WERI-Rb-1 (cell line): ENCODE results near the gene CECR2.

ENCODE experiments used
- DNase-seq: peaks from one replicate; pipeline ENCODE4 v3.0.0-alpha.2; 2020
- H3K27ac ChIP-seq: fragments of 250-450 bp; sonication (Bioruptor Pico); 2 replicates; pipeline ENCODE4 v1.5.1; 2020; ENCODE audit warnings: mild to moderate bottlenecking, moderate library complexity
- H3K27me3 ChIP-seq: fragments of 250-450 bp; sonication (Bioruptor Pico); 2 replicates; pipeline ENCODE4 v1.5.1; 2021; ENCODE audit warnings: mild to moderate bottlenecking, low read depth, moderate library complexity; ENCODE audit not compliant: insufficient read depth, severe bottlenecking
- H3K36me3 ChIP-seq: fragments of 250-450 bp; sonication (Bioruptor Pico); 2 replicates; pipeline ENCODE4 v1.5.1; 2020; ENCODE audit warnings: mild to moderate bottlenecking, moderate library complexity
- H3K4me3 ChIP-seq: 2 replicates; pipeline ENCODE4 v1.5.1; 2011; ENCODE audit warnings: low read depth, mild to moderate bottlenecking, control low read depth, low read length
- H3K9me3 ChIP-seq: fragments of 250-450 bp; sonication (Bioruptor Pico); 2 replicates; pipeline ENCODE4 v1.5.1; 2021; ENCODE audit warnings: mild to moderate bottlenecking, moderate library complexity; ENCODE audit not compliant: severe bottlenecking
- CTCF ChIP-seq: IDR thresholded peaks from 2 replicates; pipeline ENCODE4 v1.5.1; 2011; ENCODE audit warnings: low read depth, mild to moderate bottlenecking, control low read depth, inconsistent platforms, low read length

CECR2 gene

DNA sequence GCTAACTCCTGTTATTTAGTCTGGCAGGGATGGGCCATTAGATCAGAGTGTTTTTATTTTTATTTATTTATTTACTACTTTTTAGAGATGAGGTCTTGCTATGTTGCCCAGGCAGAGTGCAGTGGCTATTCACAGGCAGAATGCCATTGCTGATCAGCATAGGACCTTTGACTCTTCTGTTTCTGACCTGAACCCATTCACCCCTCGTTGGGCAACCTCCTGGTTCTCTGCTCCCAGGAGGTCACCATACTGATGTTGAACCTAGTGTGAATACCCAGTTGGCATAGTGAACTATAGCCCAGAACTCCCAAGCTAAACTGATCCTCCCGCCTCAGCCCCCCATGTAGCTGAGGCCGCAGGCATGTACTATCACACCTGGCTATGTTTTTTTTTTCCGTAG is 16.5 kb upstream of the CECR2 start:
- no peak for TF ChIP-seq CTCF

DNA sequence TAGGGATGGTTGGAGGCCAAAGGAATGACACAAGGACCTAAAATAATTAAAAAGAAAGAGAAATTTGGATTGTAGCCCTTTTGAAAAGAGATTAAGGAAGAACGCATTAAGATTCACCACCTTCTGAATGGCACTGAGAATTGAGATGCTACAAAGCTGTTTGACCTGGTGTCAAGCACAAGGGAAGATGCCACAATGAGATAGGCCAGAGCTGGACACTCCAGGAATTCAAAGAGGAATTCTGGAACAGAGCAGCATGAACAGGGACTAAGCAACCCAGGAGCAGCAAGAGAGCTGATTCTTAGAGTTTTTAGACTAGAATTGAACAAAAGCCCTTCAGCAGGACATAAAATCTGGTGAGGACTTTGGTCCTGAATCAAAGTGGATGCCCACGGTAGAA is 11.6 kb upstream of the CECR2 start:
- Histone ChIP-seq H3K27me3 (no peaks in the 10 kb centered on the region), H3K4me3 (no peak overlapping the region), H3K36me3 (no peaks in the 10 kb centered on the region), H3K9me3 (no peaks in the 10 kb centered on the region), H3K27ac (no peak overlapping the region)
- TF ChIP-seq CTCF, result no peak
- no peak for DNase-seq

More for the DNA sequence above, 16.5 kb upstream of the CECR2 start:
- Histone ChIP-seq H3K9me3 (no peaks in the 10 kb centered on the region), H3K27me3 (peaks cover 4% of the 10 kb centered on the region), H3K36me3 (no peaks in the 10 kb centered on the region), H3K27ac (no peak overlapping the region), H3K4me3 (no peak overlapping the region)
- DNase-seq, result no peak

- DNase-seq, result no peak
- Histone ChIP-seq H3K27ac (no peak overlapping the region), H3K9me3 (no peaks in the 10 kb centered on the region), H3K4me3 (no peak overlapping the region), H3K27me3 (no peaks in the 10 kb centered on the region), H3K36me3 (no peaks in the 10 kb centered on the region)
- TF ChIP-seq CTCF, result no peak
These were observed 10.8 kb upstream of the CECR2 start for GRCh38 chr22:17358415-17358814.

- no peak for TF ChIP-seq CTCF
- H3K36me3 ChIP-seq, result no peaks in the 10 kb centered on the region
- H3K27ac ChIP-seq, result no peak overlapping the region
- no peaks in the 10 kb centered on the region for H3K9me3 ChIP-seq
- no peak for DNase-seq
- no peaks in the 10 kb centered on the region for H3K27me3 ChIP-seq
- no peak overlapping the region for H3K4me3 ChIP-seq
These were observed 9.8 kb upstream of the CECR2 start for GRCh38 chr22:17359501-17359900.

DNA sequence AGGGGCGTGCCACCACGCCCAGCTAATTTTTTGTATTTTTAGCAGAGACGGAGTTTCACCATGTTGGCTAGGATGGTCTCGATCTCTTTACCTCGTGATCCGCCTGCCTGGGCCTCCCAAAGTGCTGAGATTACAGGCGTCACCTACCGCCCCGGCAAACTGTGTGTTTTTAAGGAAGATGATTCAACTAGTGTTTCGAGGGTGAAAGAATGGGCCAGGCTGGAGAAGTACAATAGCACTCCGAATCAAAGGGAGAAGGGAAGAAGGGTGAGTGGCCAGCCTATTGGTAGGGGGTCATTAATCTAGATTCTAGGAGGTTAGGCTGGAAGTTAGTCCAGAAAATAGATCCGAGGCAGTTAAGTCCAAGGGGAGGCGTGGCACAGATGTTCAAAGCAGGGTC is 2.9 kb upstream of the CECR2 start:
- no peak for DNase-seq
- H3K27ac ChIP-seq, result no peak overlapping the region
- H3K9me3 ChIP-seq, result no peaks in the 10 kb centered on the region
- H3K4me3 ChIP-seq, result no peak overlapping the region
- TF ChIP-seq CTCF, result no peak
- no peaks in the 10 kb centered on the region for H3K36me3 ChIP-seq
- peaks cover 34% of the 10 kb centered on the region for H3K27me3 ChIP-seq

GRCh38 chr22:17366830-17367229 is 2.4 kb upstream of the CECR2 start:
- H3K4me3 ChIP-seq, result no peak overlapping the region
- DNase-seq, result peak; percentile 35
- H3K27me3 ChIP-seq, result peaks cover 39% of the 10 kb centered on the region
- H3K27ac ChIP-seq, result no peak overlapping the region
- no peaks in the 10 kb centered on the region for H3K9me3 ChIP-seq
- no peaks in the 10 kb centered on the region for H3K36me3 ChIP-seq
- peak; percentile 54 for TF ChIP-seq CTCF
